Activated T-cell treated with anti-CD3 and anti-CD28 coated beads, Interleukin-2, amount 50 U/mL, for 1 hour (primary cell): ENCODE data around the gene TRIO.
"Not testable (repeated sequence)": the region's sequence is repeated elsewhere in the genome, so short reads cannot be mapped to it uniquely, and the experiment has no call there.

Experiments
- DNase-seq: peaks from one replicate; pipeline ENCODE4 v3.0.0-alpha.2; 2020

Gene TRIO

GRCh38 chr5:14189680-14190079 is 46.5 kb downstream of the TRIO start:
- DNase-seq: no peak

- no peak for DNase-seq
Measured at GRCh38 chr5:14190194-14191164, 47.3 kb downstream of the TRIO start.

GRCh38 chr5:14191325-14191724 is 48.2 kb downstream of the TRIO start:
- no peak for DNase-seq

GRCh38 chr5:14193496-14193895 is 50.4 kb downstream of the TRIO start:
- no peak for DNase-seq

- no peak for DNase-seq
Measured at GRCh38 chr5:14195588-14195987, 52.4 kb downstream of the TRIO start.

GRCh38 chr5:14197056-14197455 is 53.9 kb downstream of the TRIO start:
- no peak for DNase-seq

- no peak for DNase-seq
Measured at GRCh38 chr5:14199902-14200301, 56.8 kb downstream of the TRIO start.

GRCh38 chr5:14200312-14200990 is 57.3 kb downstream of the TRIO start:
- DNase-seq: no peak

- DNase-seq: no peak
Measured at GRCh38 chr5:14201325-14202045, 58.3 kb downstream of the TRIO start.

- DNase-seq: no peak
Measured at GRCh38 chr5:14202462-14202861, 59.3 kb downstream of the TRIO start.

- no peak for DNase-seq
Measured at GRCh38 chr5:14204011-14204670, 61.0 kb downstream of the TRIO start.

- DNase-seq: no peak
Measured at GRCh38 chr5:14204785-14205321, 61.7 kb downstream of the TRIO start.

- DNase-seq: no peak
Measured at GRCh38 chr5:14206028-14206725, 63.0 kb downstream of the TRIO start.

GRCh38 chr5:14207428-14207827 is 64.3 kb downstream of the TRIO start:
- not testable (repeated sequence) for DNase-seq

- no peak for DNase-seq
Measured at GRCh38 chr5:14208071-14209021, 65.2 kb downstream of the TRIO start.

GRCh38 chr5:14209222-14209822 is 66.2 kb downstream of the TRIO start:
- DNase-seq: no peak

GRCh38 chr5:14209836-14210235 is 66.7 kb downstream of the TRIO start:
- DNase-seq: no peak

- DNase-seq: no peak
Measured at GRCh38 chr5:14210729-14211128, 67.6 kb downstream of the TRIO start.

- DNase-seq: no peak
Measured at GRCh38 chr5:14211818-14212803, 69.0 kb downstream of the TRIO start.
